ENCODE data around the gene NECAP2.

Gene NECAP2

GRCh38 chr1:16397120-16397519 is 43.4 kb upstream of the NECAP2 start:
- DNase-seq (ENCODE audit: low read depth), result no peak
- TF ChIP-seq CTCF (conservative IDR thresholded peaks at IDR 0.05; ENCODE audit: low read length), result no peak
- H3K4me3 ChIP-seq (ENCODE audit: low read length), result no peak overlapping the region

- H3K4me3 ChIP-seq (ENCODE audit: low read length), result no peak overlapping the region
- no peak for TF ChIP-seq CTCF (conservative IDR thresholded peaks at IDR 0.05; ENCODE audit: low read length)
- DNase-seq (ENCODE audit: low read depth), result no peak
Observed at GRCh38 chr1:16398371-16398953, 42.1 kb upstream of the NECAP2 start.

- no peak for TF ChIP-seq CTCF (conservative IDR thresholded peaks at IDR 0.05; ENCODE audit: low read length)
- no peak overlapping the region for H3K4me3 ChIP-seq (ENCODE audit: low read length)
- DNase-seq (ENCODE audit: low read depth), result no peak
Observed at GRCh38 chr1:16402742-16403141, 37.8 kb upstream of the NECAP2 start.

GRCh38 chr1:16405441-16405840 is 35.1 kb upstream of the NECAP2 start:
- no peak for TF ChIP-seq CTCF (conservative IDR thresholded peaks at IDR 0.05; ENCODE audit: low read length)
- no peak for DNase-seq (ENCODE audit: low read depth)
- no peak overlapping the region for H3K4me3 ChIP-seq (ENCODE audit: low read length)

- H3K4me3 ChIP-seq (ENCODE audit: low read length), result no peak overlapping the region
- no peak for DNase-seq (ENCODE audit: low read depth)
- TF ChIP-seq CTCF (conservative IDR thresholded peaks at IDR 0.05; ENCODE audit: low read length), result no peak
Observed at GRCh38 chr1:16406868-16407267, 33.7 kb upstream of the NECAP2 start.

- no peak for DNase-seq (ENCODE audit: low read depth)
Observed at GRCh38 chr1:16409536-16410152, 30.9 kb upstream of the NECAP2 start.

More at GRCh38 chr1:16409536-16410152, 30.9 kb upstream of the NECAP2 start:
- H3K4me3 ChIP-seq (ENCODE audit: low read length), result no peak overlapping the region
- TF ChIP-seq CTCF (conservative IDR thresholded peaks at IDR 0.05; ENCODE audit: low read length), result no peak

All from AG10803 (cell line).